ENCODE results near the gene SPRY1.

DNA sequence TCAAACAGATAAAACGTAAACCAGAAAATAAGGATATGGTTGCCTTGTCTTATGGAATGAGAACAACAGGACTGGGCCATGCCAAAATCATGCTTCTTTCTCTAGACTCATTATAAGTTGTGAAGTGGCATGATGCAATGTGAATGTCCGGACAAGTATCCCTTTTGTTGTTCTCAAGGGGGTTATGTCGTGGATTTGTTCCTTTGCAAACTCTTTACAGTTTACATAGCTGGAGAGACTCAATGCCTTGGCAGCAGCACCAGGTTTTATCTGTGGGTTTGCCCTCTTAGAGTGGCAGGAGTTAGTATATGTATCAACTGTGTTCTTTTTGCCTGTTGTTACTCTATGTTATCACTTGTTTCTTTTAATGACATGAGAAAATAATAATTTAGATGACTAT is 41.4 kb downstream of the SPRY1 start:
- TF ChIP-seq YY1 (IDR thresholded peaks at IDR 0.05; ENCODE audit: insufficient read depth, insufficient read length), result no peak
- no peak for TF ChIP-seq SUZ12 (IDR thresholded peaks at IDR 0.05; ENCODE audit: extremely low read depth, insufficient read depth, insufficient read length)
- TF ChIP-seq ZNF274 (IDR thresholded peaks at IDR 0.05; ENCODE audit: low read depth, low read length), result no peak

All from NT2/D1 (cell line).